Pancreas (tissue), 10 donors: ENCODE data around the gene MAPK7. TPM values are rescaled to one million over a fixed set of nuclear protein-coding genes. Genes with fewer than 3 reads are reported as not detected.

Experiments
- ATAC-seq, 4 donors: fragments of 200-7000 bp; cut with Tn5 transposase; one replicate each; pipeline versions ENCODE4 v1.8.0 to v1.9.1; 2020; ENCODE audit warnings: mild to moderate bottlenecking in 4 of 4, moderate library complexity in 4 of 4
- DNase-seq, 6 donors: peaks; one replicate each; pipeline ENCODE4 v3.0.0-alpha.2; 2020
- FAIRE-seq: peaks from 2 replicates; lab custom pipeline; 2012; peaks lifted over from hg19 to GRCh38; lab: Jason Lieb, UNC
- H3K27ac ChIP-seq, 4 donors: fragments of 200-600 bp; sonication (generic); 1 replicate in 3 of 4; 2 replicates in 1 of 4; pipeline versions ENCODE4 v1.5.0 to v1.8.0; 2020
- H3K27me3 ChIP-seq, 4 donors: fragments of 200-600 bp; one replicate each; pipeline ENCODE4 v1.8.0; 2021
- H3K36me3 ChIP-seq, 3 donors: fragments of 200-600 bp; sonication (generic) in 1 of 3; one replicate each; pipeline versions ENCODE4 v1.5.0 to v1.8.0; 2020 to 2021
- H3K4me1 ChIP-seq, 3 donors: fragments of 200-600 bp; one replicate each; pipeline ENCODE4 v1.8.0; 2021
- H3K4me3 ChIP-seq, 4 donors: fragments of 200-600 bp; sonication (generic) in 2 of 4; one replicate each; pipeline versions ENCODE4 v1.5.0 to v1.8.0; 2020 to 2021
- H3K9me3 ChIP-seq, 4 donors: fragments of 200-600 bp; one replicate each; pipeline ENCODE4 v1.8.0; 2021
- WGBS, 2 donors: extraction: QIAGEN DNeasy Blood & Tissue Kit; methylation state at CpG; one replicate each; pipeline ENCODE4 v1.1.7; 2013; 5-methylcytosine and 5-hydroxymethylcytosine counted together
- intact Hi-C, 3 donors: fragments of 100-400 bp; cut with DNase I; formaldehyde crosslinking; loops; one replicate each; pipeline versions ENCODE4 v1.11.1 to v1.14.2; 2022
- polyA plus RNA-seq, 2 donors: library from polyadenylated mRNA; stranded (reverse); fragments of 200-250 nt; gene quantifications; one replicate each; pipeline ENCODE4 v1.2.3, GENCODE V29; 2013
- total RNA-seq, 6 donors: library from RNA; stranded (reverse); fragmentation: NEBNext Ultra II Directional in 4 of 6; extraction: Animal tissue kit (Norgen Biotek cat#: 25700) in 4 of 6; gene quantifications; one replicate each; pipeline versions ENCODE4 v1.2.1 to v1.2.4, GENCODE V29; 2021 to 2023
- TF ChIP-seq, protein P1 (sequence below), 4 donors: fragments of 200-600 bp; sonication (generic) in 3 of 4; IDR thresholded peaks; one replicate each; pipeline versions ENCODE4 v1.5.0 to v1.8.0; 2021; ENCODE audit warnings: antibody characterized with exemption in 4 of 4
- donor health status: healthy with polysubstance abuse.
- donor health status: DM: no; HTN: no; CAD: no; lungs with moderate emphysema.
- donor health status: DM: no; HTN: no; CAD: no.
- donor health status: control.
- donor health status: control.
- donor health status: Bipolar disorder and iron deficiency.
- donor health status: DM: yes; HTN: yes; CAD: no.
- donor health status: DM: no; HTN: no; CAD: no.
- donor health status: DM: no; HTN: no; CAD: no.
- donor health status: DM: yes; HTN: yes; CAD: no.

MAPK7 gene
- total and polyA plus RNA-seq, 8 donors: 3.4 to 10.5 (median 7.9) TPM

DNA sequence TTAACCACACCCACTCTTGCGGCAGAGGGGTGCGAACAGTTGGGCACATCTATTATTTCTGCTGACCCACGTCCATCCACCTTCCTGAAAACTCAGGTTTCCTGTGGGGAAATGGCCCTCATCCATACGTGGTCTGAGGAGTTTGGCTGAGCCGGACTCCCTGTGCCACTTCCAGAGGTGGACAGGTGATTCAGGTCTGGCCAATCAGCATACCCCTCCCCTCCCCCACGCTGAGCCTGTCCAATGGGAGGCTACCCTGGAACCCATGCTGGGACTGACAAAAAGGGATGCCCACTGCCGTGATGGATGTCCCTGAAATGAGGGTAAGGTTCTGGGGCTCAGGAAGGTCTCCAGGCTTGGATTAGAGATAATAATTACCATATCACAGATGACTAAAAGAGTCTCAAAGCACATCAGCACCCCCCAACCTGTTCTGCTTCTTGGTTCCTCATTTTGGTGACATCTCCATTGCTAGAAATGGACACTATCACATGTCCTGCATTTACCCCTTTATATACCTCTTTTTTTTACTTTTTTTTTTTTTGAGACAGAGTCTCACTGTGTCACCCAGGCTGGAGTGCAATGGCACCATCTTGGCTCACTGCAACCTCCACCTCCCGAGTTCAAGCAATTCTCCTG lies 5.3 kb upstream of the MAPK7 start:
- Histone ChIP-seq H3K9me3 (no peaks in the 10 kb centered on the region), H3K27me3 (no peaks in the 10 kb centered on the region), H3K4me3 (no peak overlapping the region), H3K27ac (no peak overlapping the region), H3K4me1 (peaks cover 0 to 6% (median 4%) of the 10 kb centered on the region in 3 donors), H3K36me3 (no peaks in the 10 kb centered on the region)
- 79 to 89% methylated on average over 8 of the region's 8 CpGs for WGBS, 2 donors
- intact Hi-C loops: no loop called here
- DNase-seq (peak in 2 of 6 donors; percentile 25 to 35), FAIRE-seq (no peak), ATAC-seq (no peak)
- TF ChIP-seq, protein P1, sequence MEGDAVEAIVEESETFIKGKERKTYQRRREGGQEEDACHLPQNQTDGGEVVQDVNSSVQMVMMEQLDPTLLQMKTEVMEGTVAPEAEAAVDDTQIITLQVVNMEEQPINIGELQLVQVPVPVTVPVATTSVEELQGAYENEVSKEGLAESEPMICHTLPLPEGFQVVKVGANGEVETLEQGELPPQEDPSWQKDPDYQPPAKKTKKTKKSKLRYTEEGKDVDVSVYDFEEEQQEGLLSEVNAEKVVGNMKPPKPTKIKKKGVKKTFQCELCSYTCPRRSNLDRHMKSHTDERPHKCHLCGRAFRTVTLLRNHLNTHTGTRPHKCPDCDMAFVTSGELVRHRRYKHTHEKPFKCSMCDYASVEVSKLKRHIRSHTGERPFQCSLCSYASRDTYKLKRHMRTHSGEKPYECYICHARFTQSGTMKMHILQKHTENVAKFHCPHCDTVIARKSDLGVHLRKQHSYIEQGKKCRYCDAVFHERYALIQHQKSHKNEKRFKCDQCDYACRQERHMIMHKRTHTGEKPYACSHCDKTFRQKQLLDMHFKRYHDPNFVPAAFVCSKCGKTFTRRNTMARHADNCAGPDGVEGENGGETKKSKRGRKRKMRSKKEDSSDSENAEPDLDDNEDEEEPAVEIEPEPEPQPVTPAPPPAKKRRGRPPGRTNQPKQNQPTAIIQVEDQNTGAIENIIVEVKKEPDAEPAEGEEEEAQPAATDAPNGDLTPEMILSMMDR (IDR thresholded peaks at IDR 0.05): no peak

GRCh38 chr17:19374136-19374535 lies 4.2 kb upstream of the MAPK7 start:
- WGBS, 2 donors: 85 to 91% methylated on average over 5 of the region's 5 CpGs
- ATAC-seq (no peak), FAIRE-seq (no peak), DNase-seq (peak in 1 of 6 donors; percentile 10)
- intact Hi-C loops: no loop called here
- H3K9me3 ChIP-seq: no peaks in the 10 kb centered on the region
- no peak overlapping the region for H3K27ac ChIP-seq
- no peak overlapping the region for H3K4me3 ChIP-seq
- TF ChIP-seq, protein P1 (IDR thresholded peaks at IDR 0.05): no peak
- H3K4me1 ChIP-seq: peaks cover 3 to 6% (median 4%) of the 10 kb centered on the region in 3 donors
- no peaks in the 10 kb centered on the region for H3K27me3 ChIP-seq
- H3K36me3 ChIP-seq: no peaks in the 10 kb centered on the region

DNA sequence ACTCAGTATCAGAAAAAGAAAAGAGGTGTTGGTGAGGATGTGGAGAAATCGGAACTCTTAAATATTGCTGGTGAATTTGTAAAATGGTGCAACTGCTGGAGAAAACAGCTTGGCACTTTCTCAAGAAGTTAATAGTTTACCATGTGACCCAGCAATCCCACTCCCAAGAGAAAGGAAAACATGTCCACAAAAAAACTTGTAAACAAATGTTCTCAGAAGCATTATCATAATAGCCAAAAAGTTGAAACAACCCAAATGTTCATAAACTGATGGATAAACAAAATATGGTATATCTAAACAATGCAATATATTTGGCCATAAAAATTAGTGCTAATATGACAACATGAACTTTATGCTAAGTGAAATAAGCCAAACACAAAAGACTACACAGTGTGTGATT lies 2.6 kb upstream of the MAPK7 start:
- intact Hi-C loops: no loop called here
- Histone ChIP-seq H3K27ac (no peak overlapping the region), H3K9me3 (no peaks in the 10 kb centered on the region), H3K27me3 (no peaks in the 10 kb centered on the region), H3K4me3 (no peak overlapping the region), H3K4me1 (peaks cover 4 to 7% (median 6%) of the 10 kb centered on the region in 3 donors), H3K36me3 (peaks cover 0 to 4% (median 3%) of the 10 kb centered on the region in 3 donors)
- ATAC-seq: no peak
- no peak for DNase-seq
- FAIRE-seq: no peak
- WGBS, 2 donors: 94 to 96% methylated on average over 1 of the region's 1 CpG
- TF ChIP-seq, protein P1 (IDR thresholded peaks at IDR 0.05): no peak

- intact Hi-C loops: no loop called here
- Histone ChIP-seq H3K27ac (peak overlapping the region; percentile 89 to 96 (median 92)), H3K4me1 (peaks cover 4 to 7% (median 6%) of the 10 kb centered on the region in 3 donors), H3K36me3 (peaks cover 0 to 14% (median 12%) of the 10 kb centered on the region in 3 donors), H3K4me3 (peak overlapping the region in 3 of 4 donors; percentile 70 to 94 (median 71)), H3K27me3 (no peaks in the 10 kb centered on the region), H3K9me3 (no peaks in the 10 kb centered on the region)
- DNase-seq: no peak
- no peak for FAIRE-seq
- 16 to 17% methylated on average over 2 of the region's 2 CpGs for WGBS, 2 donors
- ATAC-seq: no peak
- TF ChIP-seq, protein P1 (IDR thresholded peaks at IDR 0.05): no peak
Measured at GRCh38 chr17:19376811-19377210, 1.5 kb upstream of the MAPK7 start.
